HepG2 (cell line): ENCODE data around the gene ZFAND6. TPM values are rescaled to one million over a fixed set of nuclear protein-coding genes. Genes with fewer than 3 reads are reported as not detected.

ENCODE experiments used
- AGO1 ChIP-seq: fragments of 200-400 bp; formaldehyde crosslinking; IDR thresholded peaks from 2 replicates; pipeline ENCODE4 v1.6.1; 2017; ENCODE audit warnings: mild to moderate bottlenecking, low read depth, low read length, moderate library complexity; ENCODE audit not compliant: poor library complexity, severe bottlenecking
- ASH2L ChIP-seq: fragments of 300-600, 200-600 bp; sonication (generic); IDR thresholded peaks from 2 replicates; pipeline ENCODE4 v1.7.0; 2017; ENCODE audit warnings: low read depth, mild to moderate bottlenecking, moderate library complexity, mixed read lengths, low read length; ENCODE audit not compliant: insufficient read length
- ATF6 ChIP-seq: sonication (generic); formaldehyde crosslinking; conservative IDR thresholded peaks from 2 replicates; pipeline ENCODE4 v1.4.0; 2020; ENCODE audit warnings: missing genetic modification reagents
- BCLAF1 ChIP-seq: fragments of 450-650 bp; IDR thresholded peaks from 2 replicates; pipeline ENCODE4 v1.6.1; 2017; ENCODE audit warnings: mild to moderate bottlenecking
- ELK4 ChIP-seq: sonication (generic); formaldehyde crosslinking; IDR thresholded peaks from 2 replicates; pipeline ENCODE4 v1.9.0; 2021; ENCODE audit warnings: missing genetic modification reagents, borderline replicate concordance
- FOXP4 ChIP-seq: sonication (generic); formaldehyde crosslinking; IDR thresholded peaks from 2 replicates; pipeline ENCODE4 v1.4.0; 2020; ENCODE audit warnings: missing genetic modification reagents
- HOMEZ ChIP-seq: IDR thresholded peaks from 2 replicates; pipeline ENCODE4 v1.6.1; 2016; ENCODE audit warnings: low read depth
- KLF16 ChIP-seq, 2 experiments: sonication (generic) in 1 of 2; formaldehyde crosslinking in 1 of 2; IDR thresholded peaks; 2 replicates each; pipeline versions ENCODE4 v1.6.1 to v1.8.0; 2016 to 2023; ENCODE audit warnings: missing genetic modification reagents in 2 of 2, missing compliant biosample characterization in 1 of 2
- MATR3 ChIP-seq: sonication (generic); formaldehyde crosslinking; IDR thresholded peaks from 2 replicates; pipeline ENCODE4 v1.4.0; 2020; ENCODE audit warnings: missing genetic modification reagents
- PHF20 ChIP-seq: sonication (generic); formaldehyde crosslinking; IDR thresholded peaks from 2 replicates; pipeline ENCODE4 v1.5.0; 2020; ENCODE audit warnings: mild to moderate bottlenecking, missing genetic modification reagents
- PHF21A ChIP-seq: sonication (generic); formaldehyde crosslinking; IDR thresholded peaks from 2 replicates; pipeline ENCODE4 v1.5.0; 2020; ENCODE audit warnings: mild to moderate bottlenecking, missing genetic modification reagents
- RBAK ChIP-seq: sonication (generic); formaldehyde crosslinking; IDR thresholded peaks from 2 replicates; pipeline ENCODE4 v1.5.1; 2020; ENCODE audit warnings: mild to moderate bottlenecking, missing genetic modification reagents
- RFX5 ChIP-seq: IDR thresholded peaks from 2 replicates; pipeline ENCODE4 v1.6.1; 2011; ENCODE audit warnings: low read depth, low read length, improper control_type of control experiment
- SMARCE1 ChIP-seq: fragments of 450-650 bp; IDR thresholded peaks from 2 replicates; pipeline ENCODE4 v1.6.1; 2017; ENCODE audit warnings: borderline replicate concordance
- SP2 ChIP-seq: sonication (generic); formaldehyde crosslinking; IDR thresholded peaks from 2 replicates; pipeline ENCODE4 v1.5.1; 2020; ENCODE audit warnings: mild to moderate bottlenecking, missing genetic modification reagents
- STAG1 ChIP-seq: sonication (generic); formaldehyde crosslinking; IDR thresholded peaks from 2 replicates; pipeline ENCODE4 v1.4.0; 2020; ENCODE audit warnings: missing genetic modification reagents
- ZKSCAN5 ChIP-seq: sonication (generic); formaldehyde crosslinking; IDR thresholded peaks from 2 replicates; pipeline ENCODE4 v1.5.1; 2020; ENCODE audit warnings: mild to moderate bottlenecking, missing genetic modification reagents
- ZMAT3 ChIP-seq: sonication (generic); formaldehyde crosslinking; conservative IDR thresholded peaks from 2 replicates; pipeline ENCODE4 v1.7.0; 2021; ENCODE audit warnings: missing genetic modification reagents
- ZNF207 ChIP-seq: fragments of 450-650 bp; IDR thresholded peaks from 2 replicates; pipeline ENCODE4 v1.6.1; 2016; ENCODE audit warnings: antibody characterized with exemption, borderline replicate concordance
- ZSCAN12 ChIP-seq: sonication (generic); formaldehyde crosslinking; IDR thresholded peaks from 2 replicates; pipeline ENCODE4 v1.9.0; 2021; ENCODE audit warnings: mild to moderate bottlenecking, missing genetic modification reagents
- ZSCAN20 ChIP-seq: sonication (generic); formaldehyde crosslinking; IDR thresholded peaks from 2 replicates; pipeline ENCODE4 v1.4.0; 2020; ENCODE audit warnings: missing genetic modification reagents, mild to moderate bottlenecking, borderline replicate concordance
- polyA plus RNA-seq, 8 experiments: library from polyadenylated mRNA; depleted of rRNA in 3 of 8; stranded (reverse) in 7 of 8; unstranded in 1 of 8; fragments of >200 nt; fragmentation: Illumina TruSeq in 4 of 8; extraction: Trizol in 4 of 8; gene quantifications; 2 replicates each; pipeline versions ENCODE4 v1.2.1 to v1.2.3, GENCODE V29; 2011 to 2016; ENCODE audit warnings: low read depth in 4 of 8, missing spikeins in 1 of 8, mixed read lengths in 1 of 8; ENCODE audit not compliant: insufficient read depth in 1 of 8
- total RNA-seq, 5 experiments: library from RNA; depleted of rRNA; stranded (reverse); fragments of >200 nt; fragmentation: Illumina TruSeq; extraction: Trizol; gene quantifications; 2 replicates each; pipeline ENCODE4 v1.2.3, GENCODE V29; 2016; ENCODE audit warnings: low read depth in 1 of 5

The ZFAND6 gene
- total and polyA plus RNA-seq, 2 of the 13 experiments (the other 11 are each of a cell fraction or from before 2014, with no cell fraction given) = 84.2 to 115 TPM

GRCh38 chr15:80160570-80161156 lies 101.2 kb downstream of the ZFAND6 start (continued):
- TF ChIP-seq HOMEZ (CRISPR knock-in tag) (peak; percentile 69), AGO1 (no peak), PHF20 (CRISPR knock-in tag) (0 out of 2 replicates have a peak, but pooled peaks have one; percentile 27), ZSCAN20 (no peak), FOXP4 (peak; percentile 54; the same call in 1 of the 2 replicates), STAG1 (CRISPR knock-in tag) (no peak), SP2 (CRISPR knock-in tag) (no peak), ZKSCAN5 (CRISPR knock-in tag) (no peak), PHF21A (CRISPR knock-in tag) (peak; percentile 63), SMARCE1 (no peak), KLF16 (CRISPR knock-in tag; IDR thresholded peaks at IDR 0.05) (peak in 1 of 2 experiments; percentile 75; a peak in 2 of 4 replicates), RFX5 (no peak), ATF6 (CRISPR knock-in tag) (no peak), ZSCAN12 (CRISPR knock-in tag) (no peak), ZMAT3 (CRISPR knock-in tag) (no peak), MATR3 (CRISPR knock-in tag) (no peak), ELK4 (CRISPR knock-in tag) (no peak), RBAK (no peak), ZNF207 (no peak), BCLAF1 (no peak), ASH2L (peak; percentile 27)
